Uterus (tissue), 2 donors: ENCODE measurements around the gene SYMPK.

Source experiments
- CTCF ChIP-seq, 4 experiments: fragments of 200-600 bp in 2 of 4; fragments of 450-650 bp in 2 of 4; sonication (generic) in 2 of 4; IDR thresholded peaks; one replicate each; pipeline ENCODE4 v1.5.1; 2016 to 2019; ENCODE audit warnings: antibody characterized with exemption in 4 of 4, mild to moderate bottlenecking in 2 of 4, moderate library complexity in 1 of 4
- POLR2A ChIP-seq, 2 donors: fragments of 450-650 bp; IDR thresholded peaks; one replicate each; pipeline ENCODE4 v1.6.1; 2016; ENCODE audit warnings: antibody characterized with exemption in 2 of 2, mild to moderate bottlenecking in 1 of 2, moderate library complexity in 1 of 2

GRCh38 chr19:45883586-45883880, 20.6 kb upstream of the SYMPK start:
- peak in 1 of 4 experiments; percentile 1 for TF ChIP-seq CTCF (IDR thresholded peaks at IDR 0.05)
- no peak for TF ChIP-seq POLR2A (IDR thresholded peaks at IDR 0.05)
